Measurements from ENCODE around the gene SLMAP. TPM values are rescaled to one million over a fixed set of nuclear protein-coding genes. Genes with fewer than 3 reads are reported as not detected.

SLMAP gene
- polyA plus RNA-seq, 1 donor (not counting 4 experiments of a cell fraction or from before 2014, with no cell fraction given), result 58.0 TPM

DNA sequence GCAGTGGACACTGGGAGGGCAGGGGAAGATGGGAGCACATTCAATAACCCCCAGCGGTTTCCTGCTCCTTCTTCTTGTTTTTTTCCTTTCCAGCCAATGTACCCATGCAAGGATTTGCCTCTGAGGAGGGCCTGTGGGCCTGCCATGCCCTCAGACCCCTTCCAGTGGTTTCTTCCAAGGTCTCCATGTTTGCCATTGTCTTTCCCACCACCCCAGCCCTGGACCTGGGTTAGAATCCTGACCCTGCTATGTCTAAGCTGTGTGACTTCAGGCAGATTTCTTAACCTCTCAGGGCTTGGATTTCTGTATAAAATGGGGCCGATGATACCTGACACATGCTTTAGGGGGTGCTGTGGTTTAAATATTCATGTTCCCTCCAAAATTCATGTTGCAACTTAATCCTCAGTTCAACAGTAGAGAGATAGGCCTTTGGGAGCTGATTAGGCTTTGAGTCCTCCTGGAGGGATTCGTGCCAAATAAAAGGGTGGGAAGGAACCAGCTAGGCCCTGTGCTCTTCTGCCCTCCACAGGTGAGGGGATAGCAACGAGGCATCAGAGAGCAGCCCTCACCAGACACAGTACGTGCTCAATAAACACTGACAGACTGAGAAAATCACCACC is 205.8 kb downstream of the SLMAP start:
- Histone ChIP-seq H4K20me1 (ENCODE audit: control insufficient read depth, extremely low read depth, insufficient read depth, low read length) (no peaks in the 10 kb centered on the region), H3K9me3 (ENCODE audit: control insufficient read depth, low read depth, low read length) (no peaks in the 10 kb centered on the region), H3K9me1 (ENCODE audit: control insufficient read depth, extremely low read depth, insufficient read depth, low read length) (peaks cover 2% of the 10 kb centered on the region), H3K9ac (ENCODE audit: control insufficient read depth, extremely low read depth, insufficient read depth, low read length) (no peak overlapping the region), H2AFZ (ENCODE audit: control insufficient read depth, low read length) (peak overlapping the region; percentile 13), H3K27ac (ENCODE audit: control insufficient read depth, insufficient read depth, low read length) (peak overlapping the region; percentile 62), H3K4me2 (ENCODE audit: control insufficient read depth, extremely low read depth, insufficient read depth, low read depth, low read length) (peak overlapping the region; percentile 25), H3K36me3 (ENCODE audit: control insufficient read depth in 2 of 2, extremely low read depth in 1 of 2, insufficient read depth in 2 of 2, low read length in 2 of 2) (no peaks in the 10 kb centered on the region), H3K4me3 (ENCODE audit: control insufficient read depth in 2 of 3, extremely low read depth in 1 of 3, insufficient read depth in 2 of 3, low read depth in 1 of 3, low read length in 3 of 3) (no peak overlapping the region), H3K27me3 (ENCODE audit: control insufficient read depth, extremely low read depth, insufficient read depth, low read length) (no peaks in the 10 kb centered on the region), H3K4me1 (ENCODE audit: control insufficient read depth, extremely low read depth, insufficient read depth, low read length) (peaks cover 46% of the 10 kb centered on the region), H3K79me2 (ENCODE audit: control insufficient read depth, insufficient read depth, low read length) (peaks cover 15% of the 10 kb centered on the region)
- TF ChIP-seq, protein P1, sequence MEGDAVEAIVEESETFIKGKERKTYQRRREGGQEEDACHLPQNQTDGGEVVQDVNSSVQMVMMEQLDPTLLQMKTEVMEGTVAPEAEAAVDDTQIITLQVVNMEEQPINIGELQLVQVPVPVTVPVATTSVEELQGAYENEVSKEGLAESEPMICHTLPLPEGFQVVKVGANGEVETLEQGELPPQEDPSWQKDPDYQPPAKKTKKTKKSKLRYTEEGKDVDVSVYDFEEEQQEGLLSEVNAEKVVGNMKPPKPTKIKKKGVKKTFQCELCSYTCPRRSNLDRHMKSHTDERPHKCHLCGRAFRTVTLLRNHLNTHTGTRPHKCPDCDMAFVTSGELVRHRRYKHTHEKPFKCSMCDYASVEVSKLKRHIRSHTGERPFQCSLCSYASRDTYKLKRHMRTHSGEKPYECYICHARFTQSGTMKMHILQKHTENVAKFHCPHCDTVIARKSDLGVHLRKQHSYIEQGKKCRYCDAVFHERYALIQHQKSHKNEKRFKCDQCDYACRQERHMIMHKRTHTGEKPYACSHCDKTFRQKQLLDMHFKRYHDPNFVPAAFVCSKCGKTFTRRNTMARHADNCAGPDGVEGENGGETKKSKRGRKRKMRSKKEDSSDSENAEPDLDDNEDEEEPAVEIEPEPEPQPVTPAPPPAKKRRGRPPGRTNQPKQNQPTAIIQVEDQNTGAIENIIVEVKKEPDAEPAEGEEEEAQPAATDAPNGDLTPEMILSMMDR (optimal IDR thresholded peaks at IDR 0.05 in 1 of 3, IDR thresholded peaks at IDR 0.05 in 1 of 3, conservative IDR thresholded peaks at IDR 0.05 in 1 of 3; ENCODE audit: extremely low read depth in 1 of 3, insufficient read depth in 2 of 3, low read length in 3 of 3), result peak; percentile 55 to 74 (median 58)
- TF ChIP-seq EZH2 (IDR thresholded peaks at IDR 0.05; ENCODE audit: low read length), result no peak
- dilution Hi-C loops (cut with MboI; ENCODE audit: extremely low pct_ligation_motif_present, low sequenced_read_pairs), result no loop called here
- FAIRE-seq (peak; percentile 79), DNase-seq (ENCODE audit: low read depth, low spot score) (peak; percentile 68)

DNA sequence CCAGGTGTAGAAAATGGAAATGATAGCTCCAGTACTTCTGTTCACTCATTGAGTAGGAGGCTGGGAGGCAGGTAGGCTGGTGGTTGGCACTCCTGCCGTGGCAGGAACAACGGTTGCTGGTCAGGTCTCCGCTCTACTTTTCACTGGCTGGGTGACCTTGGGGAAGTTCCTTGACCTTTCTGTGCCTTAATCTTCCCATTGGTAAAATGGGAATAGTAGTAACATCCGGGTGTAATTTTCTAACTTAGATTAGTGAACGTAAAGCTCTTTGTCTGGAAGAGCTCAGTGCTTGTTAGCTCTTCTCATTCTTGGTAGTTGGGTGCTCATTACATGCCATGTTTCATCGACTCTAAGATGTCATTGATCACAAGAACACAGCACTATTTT is 206.3 kb downstream of the SLMAP start:
- peak overlapping the region; percentile 62 for H3K27ac ChIP-seq (ENCODE audit: control insufficient read depth, insufficient read depth, low read length)
- FAIRE-seq, result peak; percentile 59

More for the DNA sequence above, 206.3 kb downstream of the SLMAP start:
- DNase-seq (ENCODE audit: low read depth, low spot score), result no peak
- no peaks in the 10 kb centered on the region for H3K9me3 ChIP-seq (ENCODE audit: control insufficient read depth, low read depth, low read length)
- H2AFZ ChIP-seq (ENCODE audit: control insufficient read depth, low read length), result peak overlapping the region; percentile 13
- no peak overlapping the region for H3K9ac ChIP-seq (ENCODE audit: control insufficient read depth, extremely low read depth, insufficient read depth, low read length)
- H3K9me1 ChIP-seq (ENCODE audit: control insufficient read depth, extremely low read depth, insufficient read depth, low read length), result peaks cover 2% of the 10 kb centered on the region
- H3K79me2 ChIP-seq (ENCODE audit: control insufficient read depth, insufficient read depth, low read length), result peaks cover 15% of the 10 kb centered on the region
- H3K4me2 ChIP-seq (ENCODE audit: control insufficient read depth, extremely low read depth, insufficient read depth, low read depth, low read length), result peak overlapping the region; percentile 25
- peaks cover 43% of the 10 kb centered on the region for H3K4me1 ChIP-seq (ENCODE audit: control insufficient read depth, extremely low read depth, insufficient read depth, low read length)
- dilution Hi-C loops (cut with MboI; ENCODE audit: extremely low pct_ligation_motif_present, low sequenced_read_pairs), result no loop called here
- H3K36me3 ChIP-seq (ENCODE audit: control insufficient read depth in 2 of 2, extremely low read depth in 1 of 2, insufficient read depth in 2 of 2, low read length in 2 of 2), result no peaks in the 10 kb centered on the region
- H3K4me3 ChIP-seq (ENCODE audit: control insufficient read depth in 2 of 3, extremely low read depth in 1 of 3, insufficient read depth in 2 of 3, low read depth in 1 of 3, low read length in 3 of 3), result no peak overlapping the region
- no peak for TF ChIP-seq EZH2 (IDR thresholded peaks at IDR 0.05; ENCODE audit: low read length)
- TF ChIP-seq, protein P1 (optimal IDR thresholded peaks at IDR 0.05 in 1 of 3, IDR thresholded peaks at IDR 0.05 in 1 of 3, conservative IDR thresholded peaks at IDR 0.05 in 1 of 3; ENCODE audit: extremely low read depth in 1 of 3, insufficient read depth in 2 of 3, low read length in 3 of 3), result no peak
- no peaks in the 10 kb centered on the region for H3K27me3 ChIP-seq (ENCODE audit: control insufficient read depth, extremely low read depth, insufficient read depth, low read length)
- H4K20me1 ChIP-seq (ENCODE audit: control insufficient read depth, extremely low read depth, insufficient read depth, low read length), result no peaks in the 10 kb centered on the region
